Measurements from ENCODE around the gene CRYGC. TPM values are rescaled to one million over a fixed set of nuclear protein-coding genes. Genes with fewer than 3 reads are reported as not detected.

CRYGC gene
- total and polyA plus RNA-seq, 2 donors (not counting 1 experiment from before 2014, with no cell fraction given), result not detected

DNA sequence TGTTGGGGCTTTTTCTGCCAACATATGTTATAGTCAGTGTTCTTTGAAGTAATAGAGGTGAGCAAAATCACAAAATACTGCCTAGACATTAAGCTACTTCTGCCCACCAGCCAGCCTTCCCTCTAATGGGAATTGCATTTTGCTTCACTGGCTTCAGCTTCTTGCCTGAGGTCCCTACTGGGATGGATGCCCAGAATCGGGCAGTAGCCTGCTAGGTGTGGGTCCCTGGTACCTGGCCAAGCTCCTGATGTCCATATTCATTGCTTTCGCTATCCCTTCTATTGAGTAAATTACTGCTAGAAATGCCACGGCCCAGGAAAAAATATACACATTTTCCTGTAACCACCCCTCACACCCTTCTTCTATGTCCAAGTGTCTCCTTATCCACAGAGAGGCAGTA is 32.3 kb downstream of the CRYGC start:
- no peaks in the 10 kb centered on the region for H3K4me1 ChIP-seq (ENCODE audit: control insufficient read depth in 2 of 2, insufficient read depth in 2 of 2, low read length in 2 of 2)
- peaks cover 0 to 3% (median 1%) of the 10 kb centered on the region in 4 experiments for H3K27me3 ChIP-seq (replicated peaks in 1 of 4; ENCODE audit: control extremely low read depth in 1 of 4, control insufficient read depth in 3 of 4, insufficient read depth in 4 of 4, low read length in 3 of 4)
- no peaks in the 10 kb centered on the region for H3K9me3 ChIP-seq (ENCODE audit: control extremely low read depth in 1 of 3, control insufficient read depth in 2 of 3, insufficient read depth in 1 of 3, low read length in 2 of 3)
- no peak overlapping the region for H3K4me3 ChIP-seq (ENCODE audit: control extremely low read depth in 1 of 5, extremely low read depth in 1 of 5, insufficient read depth in 1 of 5, low read depth in 2 of 5, low read length in 4 of 5)
- TF ChIP-seq CTCF (IDR thresholded peaks at IDR 0.05) (no peak), EZH2 (IDR thresholded peaks at IDR 0.05; ENCODE audit: borderline replicate concordance, insufficient read depth, low read depth, low read length, poor library complexity, severe bottlenecking) (no peak)
- CTCF ChIA-PET, result no interaction called here
- H3K4me3 Mint-ChIP-seq, result no peak overlapping the region
- no peak overlapping the region for H3K4me2 ChIP-seq (replicated peaks; ENCODE audit: low read depth, low read length, poor library complexity, severe bottlenecking)
- H3K79me2 ChIP-seq (ENCODE audit: control insufficient read depth, insufficient read depth, low read length), result no peaks in the 10 kb centered on the region
- DNase-seq (no peak), ATAC-seq (ENCODE audit: low read depth) (no peak)
- WGBS (ENCODE audit: insufficient coverage), result 100% methylated on average over 2 of the region's 3 CpGs
- no peaks in the 10 kb centered on the region for H3K36me3 ChIP-seq (replicated peaks in 1 of 2; ENCODE audit: control extremely low read depth in 1 of 2, control insufficient read depth in 1 of 2, extremely low read depth in 1 of 2, insufficient read depth in 2 of 2, low read length in 1 of 2)
- H3K4me1 Mint-ChIP-seq, result no peaks in the 10 kb centered on the region
- intact Hi-C loops (cut with micrococcal nuclease), result no loop called here
- peaks cover 23% of the 10 kb centered on the region for H3K27me3 Mint-ChIP-seq
- no peak overlapping the region for H2AFZ ChIP-seq (ENCODE audit: insufficient read depth, low read depth, low read length, poor library complexity, severe bottlenecking)
- no peaks in the 10 kb centered on the region for H3K9me3 Mint-ChIP-seq (ENCODE audit: insufficient read depth)
- H3K27ac Mint-ChIP-seq, result no peak overlapping the region
- H4K20me1 ChIP-seq (ENCODE audit: control insufficient read depth, insufficient read depth, low read length, poor library complexity, severe bottlenecking), result no peaks in the 10 kb centered on the region
- POLR2A ChIA-PET, result no interaction called here
- no peak overlapping the region for H3K9ac ChIP-seq (ENCODE audit: low read length)
- no peak overlapping the region for H3K27ac ChIP-seq (ENCODE audit: low read length in 2 of 2)

GRCh38 chr2:208096080-208096479 is 33.5 kb downstream of the CRYGC start:
- WGBS (ENCODE audit: insufficient coverage), result 72% methylated on average over 3 of the region's 3 CpGs
- CTCF ChIA-PET, result no interaction called here

More at GRCh38 chr2:208096080-208096479, 33.5 kb downstream of the CRYGC start:
- H3K4me3 Mint-ChIP-seq, result no peak overlapping the region
- TF ChIP-seq CTCF (IDR thresholded peaks at IDR 0.05) (no peak), EZH2 (IDR thresholded peaks at IDR 0.05; ENCODE audit: borderline replicate concordance, insufficient read depth, low read depth, low read length, poor library complexity, severe bottlenecking) (no peak)
- ATAC-seq (ENCODE audit: low read depth) (no peak), DNase-seq (no peak)
- intact Hi-C loops (cut with micrococcal nuclease), result no loop called here
- peaks cover 0 to 3% (median 1%) of the 10 kb centered on the region in 4 experiments for H3K27me3 ChIP-seq (replicated peaks in 1 of 4; ENCODE audit: control extremely low read depth in 1 of 4, control insufficient read depth in 3 of 4, insufficient read depth in 4 of 4, low read length in 3 of 4)
- H2AFZ ChIP-seq (ENCODE audit: insufficient read depth, low read depth, low read length, poor library complexity, severe bottlenecking), result no peak overlapping the region
- no peak overlapping the region for H3K27ac ChIP-seq (ENCODE audit: low read length in 2 of 2)
- no peak overlapping the region for H3K4me3 ChIP-seq (ENCODE audit: control extremely low read depth in 1 of 5, extremely low read depth in 1 of 5, insufficient read depth in 1 of 5, low read depth in 2 of 5, low read length in 4 of 5)
- H3K9me3 Mint-ChIP-seq (ENCODE audit: insufficient read depth), result no peaks in the 10 kb centered on the region
- H3K36me3 ChIP-seq (replicated peaks in 1 of 2; ENCODE audit: control extremely low read depth in 1 of 2, control insufficient read depth in 1 of 2, extremely low read depth in 1 of 2, insufficient read depth in 2 of 2, low read length in 1 of 2), result no peaks in the 10 kb centered on the region
- H3K9me3 ChIP-seq (ENCODE audit: control extremely low read depth in 1 of 3, control insufficient read depth in 2 of 3, insufficient read depth in 1 of 3, low read length in 2 of 3), result no peaks in the 10 kb centered on the region
- POLR2A ChIA-PET, result no interaction called here
- no peaks in the 10 kb centered on the region for H3K4me1 ChIP-seq (ENCODE audit: control insufficient read depth in 2 of 2, insufficient read depth in 2 of 2, low read length in 2 of 2)
- no peaks in the 10 kb centered on the region for H4K20me1 ChIP-seq (ENCODE audit: control insufficient read depth, insufficient read depth, low read length, poor library complexity, severe bottlenecking)
- no peak overlapping the region for H3K27ac Mint-ChIP-seq
- no peaks in the 10 kb centered on the region for H3K4me1 Mint-ChIP-seq
- peaks cover 19% of the 10 kb centered on the region for H3K27me3 Mint-ChIP-seq
- H3K4me2 ChIP-seq (replicated peaks; ENCODE audit: low read depth, low read length, poor library complexity, severe bottlenecking), result no peak overlapping the region
- H3K79me2 ChIP-seq (ENCODE audit: control insufficient read depth, insufficient read depth, low read length), result no peaks in the 10 kb centered on the region
- no peak overlapping the region for H3K9ac ChIP-seq (ENCODE audit: low read length)
